Measurements from ENCODE around the gene PIAS4.
A peak's percentile ranks its signal among the peaks of the same experiment; 100 is the strongest.

PIAS4 gene

GRCh38 chr19:3977242-3978143 is 30.0 kb upstream of the PIAS4 start:
- no peak for DNase-seq

DNA sequence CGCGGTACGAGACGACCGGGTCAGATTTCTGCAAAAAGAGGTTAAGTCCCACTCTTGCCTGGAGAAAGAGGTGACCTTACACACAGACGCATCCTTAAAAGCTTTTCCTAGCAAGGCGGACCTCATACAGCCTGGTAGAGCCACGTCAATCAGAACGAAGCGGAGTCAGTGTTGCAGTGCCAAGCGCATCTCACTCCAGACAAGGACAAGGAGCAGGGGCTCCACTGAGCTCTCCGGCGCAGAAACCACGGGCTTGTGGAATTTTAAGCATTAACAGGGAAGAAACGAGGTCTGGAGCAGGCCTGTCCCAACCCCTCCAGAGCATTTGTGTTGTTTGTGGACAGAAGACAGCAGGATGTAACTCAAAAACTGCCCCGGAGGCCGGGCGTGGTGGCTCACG is 29.4 kb upstream of the PIAS4 start:
- no peak for DNase-seq

GRCh38 chr19:3979289-3979673 is 28.3 kb upstream of the PIAS4 start:
- no peak for DNase-seq

DNA sequence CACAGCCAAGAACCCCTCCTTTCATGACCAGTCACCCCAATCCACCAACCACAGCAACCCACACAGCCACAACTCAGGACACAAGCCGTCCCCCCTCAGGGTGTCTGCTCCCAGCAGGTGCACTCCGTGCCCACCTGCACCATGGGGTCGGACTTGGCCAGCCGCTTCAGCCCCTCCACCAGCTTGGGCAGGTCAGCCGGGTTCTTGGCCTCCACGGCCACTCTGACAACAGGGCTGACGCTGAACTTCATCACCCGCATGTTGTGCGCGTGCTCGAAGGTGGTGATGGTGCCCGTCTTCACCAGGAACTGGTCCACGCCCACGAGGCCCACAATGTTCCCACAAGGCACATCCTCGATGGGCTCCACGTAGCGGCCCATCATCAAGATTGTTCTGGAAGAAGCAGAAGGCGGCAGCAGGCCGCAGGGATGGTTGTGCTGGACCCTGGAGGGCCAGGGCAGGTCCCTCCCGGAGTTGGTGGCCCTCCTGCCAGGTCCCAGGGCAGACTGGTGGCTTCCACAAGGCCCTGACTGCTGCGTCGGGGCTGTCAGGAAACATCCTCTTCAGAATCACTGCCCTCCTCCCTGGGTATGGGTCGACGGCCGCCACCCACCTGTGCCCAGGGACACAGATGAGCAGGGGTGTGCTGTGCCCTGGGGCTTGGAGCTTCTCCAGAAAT is 27.7 kb upstream of the PIAS4 start:
- no peak for DNase-seq

DNA sequence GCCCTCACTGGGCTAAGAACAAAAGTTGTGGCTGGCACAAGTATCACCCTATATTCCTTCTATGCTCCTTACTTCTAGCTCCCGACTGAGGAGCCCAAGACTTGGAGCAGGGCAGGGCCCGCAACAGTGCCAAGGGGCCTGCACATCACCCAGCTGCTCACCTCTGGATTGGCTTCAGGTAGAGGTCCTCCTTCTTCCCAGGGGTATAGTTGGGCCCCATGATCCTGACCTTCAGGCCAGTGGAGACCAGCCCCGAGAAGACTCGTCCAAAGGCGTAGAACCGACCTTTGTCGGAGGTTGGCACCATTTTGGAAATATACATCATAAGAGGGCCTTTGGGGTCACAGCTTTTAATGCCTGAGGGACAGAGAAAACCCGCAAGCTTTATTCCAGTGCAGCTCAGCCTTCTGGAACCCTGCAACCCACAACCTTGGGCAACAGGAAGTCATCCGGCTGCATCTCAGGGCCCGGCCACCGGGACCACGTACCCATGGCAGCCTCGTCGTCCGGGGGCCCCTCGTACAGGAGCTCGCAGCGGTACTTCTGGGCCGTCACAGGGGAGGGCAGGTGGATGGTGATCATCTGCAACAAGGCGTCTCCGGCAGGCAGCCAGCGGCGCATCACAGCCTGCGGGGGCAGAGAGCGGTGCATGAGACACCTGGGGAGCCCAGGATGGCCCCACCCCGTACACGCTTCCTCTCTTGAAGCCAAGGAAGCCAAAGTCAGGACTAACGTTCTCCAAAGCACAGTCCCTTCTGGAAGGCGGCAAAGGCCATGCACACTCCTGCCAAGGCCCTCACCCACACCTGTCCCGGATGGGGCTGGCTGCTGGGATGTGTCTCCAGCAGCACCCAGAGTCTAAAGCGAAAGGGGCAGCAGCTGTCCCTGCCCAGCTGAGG is 26.9 kb upstream of the PIAS4 start:
- DNase-seq, result no peak

GRCh38 chr19:3981373-3981735 is 26.2 kb upstream of the PIAS4 start:
- no peak for DNase-seq

DNA sequence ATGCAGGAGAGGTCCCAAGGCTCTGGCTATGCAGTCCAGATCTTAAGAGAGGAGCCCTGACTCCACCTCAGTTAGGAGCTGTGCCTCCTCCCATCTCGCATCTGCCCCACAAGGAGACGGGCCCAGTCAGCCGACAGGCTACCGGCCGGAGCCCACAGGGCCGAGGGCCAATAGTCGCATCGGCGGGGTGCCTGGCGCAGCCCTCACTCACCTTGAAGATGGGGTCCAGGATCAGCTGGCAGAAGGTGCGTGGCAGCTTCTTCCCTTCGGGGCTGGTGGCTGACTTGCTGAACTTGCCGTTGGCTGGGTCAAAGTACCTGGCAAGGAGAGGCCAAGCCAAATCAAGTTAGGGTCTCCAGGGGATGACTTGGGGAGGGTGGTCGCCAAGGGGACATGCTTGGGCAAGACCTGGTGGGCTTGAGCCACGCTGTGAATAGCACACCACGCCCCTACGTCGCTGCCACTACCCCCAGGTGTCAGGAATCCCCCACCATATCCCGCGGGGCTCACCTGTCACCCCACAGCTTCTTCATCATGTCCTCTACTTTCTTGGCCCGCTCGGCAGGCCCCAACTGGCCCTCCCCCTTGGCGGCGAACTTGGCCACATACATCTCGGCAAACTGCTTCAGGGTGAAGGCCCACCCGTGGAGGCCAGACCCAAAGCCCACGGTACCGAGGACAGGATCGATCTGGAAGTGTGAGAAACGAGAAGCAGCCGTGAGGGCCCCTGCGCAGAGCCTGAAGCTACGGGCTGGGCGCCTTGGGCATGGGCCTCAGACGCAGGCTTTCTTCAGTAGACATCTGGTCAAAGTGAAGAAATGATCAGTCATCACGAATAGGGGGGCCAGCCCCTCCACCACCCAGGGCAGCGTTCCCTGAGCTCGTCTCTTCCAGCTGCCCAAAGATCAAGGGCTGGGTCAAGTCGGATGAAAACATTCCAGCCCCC is 25.5 kb upstream of the PIAS4 start:
- DNase-seq, result no peak

GRCh38 chr19:3982701-3983541 is 24.6 kb upstream of the PIAS4 start:
- no peak for DNase-seq

- DNase-seq, result no peak
Observed at GRCh38 chr19:3983542-3983914, 24.0 kb upstream of the PIAS4 start.

DNA sequence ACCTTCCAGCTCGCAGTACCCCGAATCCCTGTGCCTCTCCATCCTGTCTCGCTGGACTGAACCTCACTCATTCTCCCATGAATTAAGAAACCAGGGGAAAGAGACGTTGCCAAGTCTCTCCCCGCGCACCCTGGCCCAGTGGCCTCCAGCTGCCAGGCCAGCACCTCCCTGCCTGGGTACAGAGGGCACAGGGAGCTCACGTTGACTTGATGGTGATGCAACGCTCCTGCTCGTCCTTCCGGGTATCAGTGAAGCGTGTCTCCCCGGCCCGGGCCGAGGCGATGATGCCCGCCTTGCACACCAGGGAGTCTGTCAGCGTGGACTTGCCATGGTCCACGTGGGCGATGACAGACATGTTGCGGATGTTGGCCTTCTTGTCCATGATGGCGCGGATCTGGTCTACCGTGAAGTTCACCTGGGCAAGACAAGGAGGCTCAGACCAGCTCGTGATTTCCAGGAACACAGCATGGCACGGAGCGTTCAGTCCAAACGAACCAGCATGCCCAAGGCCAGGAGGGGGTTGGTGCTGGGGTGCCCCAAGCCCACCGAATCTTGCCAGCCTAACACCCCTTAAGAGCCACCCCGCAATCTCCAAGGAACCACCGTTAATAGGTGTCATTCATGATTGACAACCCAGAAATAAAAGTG is 23.5 kb upstream of the PIAS4 start:
- DNase-seq, result peak in 2 of 58 donors; percentile 13 to 19

DNA sequence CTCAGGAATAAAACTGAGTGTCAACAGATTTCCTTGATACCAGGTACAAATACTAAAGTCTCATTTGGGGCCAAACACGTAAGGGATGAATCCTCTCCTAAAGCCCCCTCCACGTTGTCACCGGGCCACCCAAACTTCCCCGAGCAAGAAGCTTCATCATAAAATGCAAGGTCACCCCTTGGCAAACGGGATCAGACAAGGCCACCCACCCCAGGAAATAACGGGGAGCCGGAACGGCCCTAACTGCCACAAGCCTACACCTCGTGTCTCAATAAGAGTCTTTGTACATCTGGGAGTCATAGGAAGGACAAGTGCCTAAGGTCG is 23.0 kb upstream of the PIAS4 start:
- peak in 2 of 58 donors; percentile 47 to 70 for DNase-seq

DNA sequence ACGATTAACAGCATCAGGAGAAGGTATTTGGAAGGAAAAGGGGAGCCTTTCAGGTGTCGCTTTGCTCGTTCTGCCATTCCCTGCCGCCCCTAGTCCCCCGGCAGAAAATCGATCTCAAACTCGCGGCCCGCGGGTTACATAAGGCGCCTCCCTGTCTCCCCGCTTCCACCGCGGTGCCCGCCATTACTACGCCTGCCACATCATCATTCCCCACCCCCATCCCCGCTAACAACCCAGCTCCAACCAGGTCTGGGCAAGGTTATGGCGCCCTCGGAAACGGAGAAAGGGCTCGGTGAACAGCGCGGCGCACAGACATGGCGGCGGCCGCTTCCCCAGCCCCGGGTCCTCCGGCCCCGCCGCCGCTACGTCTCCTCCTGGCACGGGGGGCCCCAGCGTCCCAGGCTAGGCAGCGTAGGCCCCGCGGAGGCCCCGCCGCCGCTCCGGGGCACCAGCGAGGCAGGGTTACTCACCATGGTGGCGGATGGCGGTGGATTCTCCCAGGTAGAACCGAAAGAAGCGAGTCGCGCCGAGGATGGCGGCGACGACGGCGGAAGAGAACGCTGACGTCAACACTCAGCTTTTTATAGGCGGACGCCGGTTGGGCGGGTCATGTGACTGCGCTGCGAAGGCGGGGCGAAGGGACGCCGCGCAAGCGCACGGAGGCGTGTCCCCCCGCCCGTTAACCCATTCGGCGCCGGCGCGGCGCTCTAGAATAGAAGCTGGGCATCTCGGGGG is 22.5 kb upstream of the PIAS4 start, which contains the start of gene EEF2:
EEF2 (minus strand) TSS at position 556 of the 735 bp plus-strand sequence; CDS start at position 473, 83 bp downstream.
- peak; percentile 21 to 92 (median 81) for DNase-seq

DNA sequence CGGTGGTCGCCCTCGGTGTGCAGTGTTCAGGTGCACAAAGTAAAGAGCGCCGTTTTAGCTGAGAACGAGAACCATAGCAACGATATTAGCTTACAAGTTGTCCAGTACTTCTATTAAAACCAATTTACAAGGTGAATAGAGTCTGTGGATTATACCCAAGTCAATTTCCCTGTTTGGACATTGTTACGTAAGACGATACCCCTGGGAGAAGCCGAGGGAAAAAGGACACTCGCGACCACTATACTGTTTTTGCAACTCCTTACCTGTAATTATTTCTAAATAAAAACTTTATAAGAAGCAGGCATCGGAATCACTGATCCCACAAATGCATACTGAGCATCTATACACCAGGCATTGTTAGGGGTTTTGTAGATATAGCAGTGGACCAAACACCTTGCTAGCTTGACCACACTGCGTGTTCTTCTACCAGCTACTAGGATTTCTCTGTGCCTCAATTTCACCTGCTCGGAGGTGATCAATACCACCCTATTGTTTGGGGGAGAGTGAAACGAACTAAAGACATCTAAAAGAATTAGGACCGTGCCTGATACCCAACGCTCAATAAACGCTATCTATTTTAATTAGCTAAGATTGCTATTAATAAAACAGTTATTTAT is 21.8 kb upstream of the PIAS4 start:
- no peak for DNase-seq

- DNase-seq, result peak in 45 of 58 donors; percentile 10 to 83 (median 42)
Observed at GRCh38 chr19:3986260-3987041, 21.1 kb upstream of the PIAS4 start.

DNA sequence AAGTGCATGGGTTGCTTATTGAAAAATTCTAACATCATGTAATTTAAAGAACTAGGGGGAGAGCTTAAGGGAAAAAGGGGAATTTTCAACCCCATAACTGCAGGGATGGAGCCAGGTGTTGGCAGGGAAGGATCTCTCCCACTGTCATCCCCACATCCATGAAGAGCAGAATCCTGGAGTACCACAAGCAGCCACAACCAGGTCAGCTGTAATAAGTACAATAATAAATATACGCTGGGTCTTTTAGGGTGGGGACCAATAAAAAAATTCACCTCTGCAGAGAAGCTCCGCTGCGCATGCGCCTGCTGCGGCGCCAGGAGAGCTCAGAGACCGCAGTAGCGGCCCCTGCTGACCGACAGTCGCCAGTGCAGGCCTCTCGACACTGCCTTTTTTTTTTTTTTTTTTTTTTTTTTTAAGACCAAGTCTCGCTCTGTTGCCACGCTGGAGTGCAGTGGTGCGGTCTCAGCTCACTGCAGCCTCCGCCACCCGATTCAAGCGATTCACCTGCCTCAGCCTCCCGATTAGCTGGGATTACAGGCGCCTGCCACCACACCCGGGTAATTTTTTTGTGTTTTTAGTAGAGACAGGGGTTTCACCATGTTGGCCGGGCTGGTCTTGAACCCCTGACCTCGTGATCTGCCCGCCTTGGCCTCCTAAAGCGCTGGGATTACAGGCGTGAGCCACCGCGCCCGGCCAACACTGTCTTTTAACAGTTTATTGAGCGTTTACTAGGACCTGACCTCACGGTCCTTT is 19.7 kb upstream of the PIAS4 start:
- peak in 56 of 58 donors; percentile 15 to 86 (median 64) for DNase-seq

- DNase-seq, result no peak
Observed at GRCh38 chr19:3990815-3991117, 16.8 kb upstream of the PIAS4 start.

All from anterior cingulate cortex (tissue), 58 donors.